Lung (tissue), 12 donors: ENCODE measurements around the gene KCNK1. TPM values are rescaled to one million over a fixed set of nuclear protein-coding genes. Genes with fewer than 3 reads are reported as not detected.

Experiments used
- ATAC-seq: fragments of 200-7000 bp; cut with Tn5 transposase; one replicate; pipeline ENCODE4 v1.9.1; 2020; ENCODE audit warnings: moderate number of reproducible peaks; ENCODE audit not compliant: insufficient read depth, low FRiP score
- DNase-seq, 3 donors: peaks; one replicate each; pipeline ENCODE4 v3.0.0-alpha.2; 2013 to 2017
- H3K27ac ChIP-seq, 2 donors: one replicate each; pipeline ENCODE4 v1.5.1; 2013; ENCODE audit warnings: mild to moderate bottlenecking in 2 of 2, moderate library complexity in 2 of 2, control low read depth in 1 of 2, inconsistent platforms in 1 of 2, low read depth in 1 of 2, low read length in 1 of 2
- H3K27me3 ChIP-seq, 3 donors: one replicate each; pipeline ENCODE4 v1.5.1; 2013; ENCODE audit warnings: low read length in 2 of 3; ENCODE audit not compliant: control insufficient read depth in 3 of 3, insufficient read depth in 3 of 3
- H3K36me3 ChIP-seq, 4 donors: one replicate each; pipeline ENCODE4 v1.5.1; 2013; ENCODE audit warnings: low read length in 4 of 4, mild to moderate bottlenecking in 1 of 4, moderate library complexity in 1 of 4; ENCODE audit not compliant: control insufficient read depth in 4 of 4, insufficient read depth in 4 of 4
- H3K4me1 ChIP-seq, 5 donors: one replicate each; pipeline ENCODE4 v1.5.1; 2013; ENCODE audit warnings: low read length in 5 of 5, mild to moderate bottlenecking in 2 of 5, moderate library complexity in 1 of 5; ENCODE audit not compliant: control insufficient read depth in 5 of 5, insufficient read depth in 5 of 5
- H3K4me3 ChIP-seq: one replicate; pipeline ENCODE4 v1.5.1; 2013; ENCODE audit warnings: mild to moderate bottlenecking, control low read depth, moderate library complexity
- H3K9ac ChIP-seq, 2 donors: one replicate each; pipeline ENCODE4 v1.5.1; 2013; ENCODE audit warnings: low read length in 2 of 2, control low read depth in 1 of 2; ENCODE audit not compliant: insufficient read depth in 1 of 2
- H3K9me3 ChIP-seq, 4 donors: one replicate each; pipeline ENCODE4 v1.5.1; 2013; ENCODE audit warnings: low read length in 3 of 4, mild to moderate bottlenecking in 1 of 4, moderate library complexity in 1 of 4; ENCODE audit not compliant: control insufficient read depth in 4 of 4, insufficient read depth in 3 of 4
- WGBS, 2 donors: extraction: QIAGEN DNeasy Blood & Tissue Kit; methylation state at CpG; one replicate each; pipeline ENCODE4 v1.1.7; 2013; 5-methylcytosine and 5-hydroxymethylcytosine counted together
- polyA plus RNA-seq, 2 donors: library from polyadenylated mRNA; stranded (reverse); fragments of 200-250 nt; gene quantifications; one replicate each; pipeline ENCODE4 v1.2.1, GENCODE V29; 2013
- total RNA-seq, 2 donors: library from RNA; depleted of rRNA in 1 of 2; stranded (reverse); fragments of >200 nt in 1 of 2; gene quantifications; one replicate each; pipeline ENCODE4 v1.2.1, GENCODE V29; 2014 to 2021
- TF ChIP-seq, protein P1 (sequence below): IDR thresholded peaks from 2 replicates; pipeline ENCODE4 v1.5.1; 2012; ENCODE audit warnings: mild to moderate bottlenecking; ENCODE audit errors: control extremely low read depth, extremely low read depth
- donor health status: control.
- donor health status: control.
- donor health status: Bipolar disorder and iron deficiency.
- donor health status: healthy.
- donor health status: DM: yes; HTN: yes; CAD: no.

KCNK1 gene
- total and polyA plus RNA-seq, 4 donors, result 8.9 to 13.1 (median 11.2) TPM

DNA sequence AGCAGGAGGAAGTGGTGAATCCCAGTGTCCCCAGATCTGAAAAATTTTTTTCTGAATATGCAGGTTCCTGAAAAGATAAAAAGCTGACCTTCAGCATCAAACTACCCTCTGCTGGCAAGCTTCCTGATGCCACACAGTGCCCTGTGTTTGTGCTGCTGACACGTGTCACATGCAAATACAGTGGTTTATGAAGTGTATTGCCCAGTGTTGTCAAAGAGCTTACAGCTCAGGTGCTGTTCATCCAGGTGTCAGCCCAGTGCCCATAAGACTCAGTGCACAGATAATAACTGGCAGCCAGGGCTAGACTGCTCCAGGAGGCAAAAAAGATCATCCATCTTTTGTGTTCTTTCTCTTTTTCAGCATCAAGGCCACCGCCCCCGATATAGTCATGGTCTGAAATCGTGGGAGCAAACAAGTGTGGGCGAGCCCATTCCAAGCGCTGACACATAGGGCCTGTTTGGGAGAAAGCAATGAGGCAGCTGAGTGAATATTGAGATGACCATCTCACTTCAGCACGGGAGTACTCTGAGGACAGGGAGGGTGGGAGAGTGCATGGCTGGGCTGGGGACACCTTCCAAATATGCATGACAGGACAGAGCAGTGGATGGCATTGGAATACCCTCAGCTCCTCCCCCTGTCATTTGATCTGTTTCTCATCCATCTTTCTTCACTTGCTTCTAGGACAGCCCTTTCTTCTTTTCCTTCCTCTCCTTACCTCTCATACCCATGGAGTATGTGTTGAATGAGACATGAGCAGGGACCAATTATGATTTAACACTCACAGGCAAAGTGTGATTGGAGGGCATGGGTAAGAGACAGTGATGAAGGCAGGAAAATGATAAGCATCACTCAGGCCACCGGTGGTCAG, 6.4 kb upstream of the KCNK1 start:
- ATAC-seq (no peak), DNase-seq (no peak)
- Histone ChIP-seq H3K4me3 (no peak overlapping the region), H3K27ac (no peak overlapping the region), H3K36me3 (no peaks in the 10 kb centered on the region), H3K4me1 (no peaks in the 10 kb centered on the region), H3K9me3 (peaks cover 0 to 6% (median 1%) of the 10 kb centered on the region in 4 donors), H3K27me3 (peaks cover 0 to 18% (median 11%) of the 10 kb centered on the region in 3 donors), H3K9ac (no peak overlapping the region)
- 72 to 79% methylated on average over 8 of the region's 8 CpGs for WGBS, 2 donors
- TF ChIP-seq, protein P1, sequence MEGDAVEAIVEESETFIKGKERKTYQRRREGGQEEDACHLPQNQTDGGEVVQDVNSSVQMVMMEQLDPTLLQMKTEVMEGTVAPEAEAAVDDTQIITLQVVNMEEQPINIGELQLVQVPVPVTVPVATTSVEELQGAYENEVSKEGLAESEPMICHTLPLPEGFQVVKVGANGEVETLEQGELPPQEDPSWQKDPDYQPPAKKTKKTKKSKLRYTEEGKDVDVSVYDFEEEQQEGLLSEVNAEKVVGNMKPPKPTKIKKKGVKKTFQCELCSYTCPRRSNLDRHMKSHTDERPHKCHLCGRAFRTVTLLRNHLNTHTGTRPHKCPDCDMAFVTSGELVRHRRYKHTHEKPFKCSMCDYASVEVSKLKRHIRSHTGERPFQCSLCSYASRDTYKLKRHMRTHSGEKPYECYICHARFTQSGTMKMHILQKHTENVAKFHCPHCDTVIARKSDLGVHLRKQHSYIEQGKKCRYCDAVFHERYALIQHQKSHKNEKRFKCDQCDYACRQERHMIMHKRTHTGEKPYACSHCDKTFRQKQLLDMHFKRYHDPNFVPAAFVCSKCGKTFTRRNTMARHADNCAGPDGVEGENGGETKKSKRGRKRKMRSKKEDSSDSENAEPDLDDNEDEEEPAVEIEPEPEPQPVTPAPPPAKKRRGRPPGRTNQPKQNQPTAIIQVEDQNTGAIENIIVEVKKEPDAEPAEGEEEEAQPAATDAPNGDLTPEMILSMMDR, result no peak

DNA sequence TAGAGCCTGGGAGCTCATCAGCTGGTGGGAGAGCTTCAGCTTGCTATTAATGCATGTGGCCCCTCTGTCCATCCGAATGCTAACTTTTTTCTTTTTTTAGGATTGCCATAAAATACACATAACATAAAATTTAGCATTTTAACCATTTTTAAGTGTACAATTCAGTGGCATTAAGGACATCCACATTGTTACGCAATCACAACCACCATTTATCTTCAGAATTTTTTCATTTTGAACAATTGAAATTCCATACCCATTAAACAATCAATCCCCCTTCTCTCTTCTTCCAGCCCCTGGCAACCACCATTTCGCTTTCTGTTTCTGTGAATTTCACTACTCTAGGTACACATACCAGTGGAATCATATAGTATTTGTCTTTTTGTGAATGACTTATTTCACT, 4.9 kb upstream of the KCNK1 start:
- TF ChIP-seq, protein P1, result no peak
- 90 to 92% methylated on average over 3 of the region's 3 CpGs for whole genome bisulfite sequencing, 2 donors
- no peak for DNase-seq

DNA sequence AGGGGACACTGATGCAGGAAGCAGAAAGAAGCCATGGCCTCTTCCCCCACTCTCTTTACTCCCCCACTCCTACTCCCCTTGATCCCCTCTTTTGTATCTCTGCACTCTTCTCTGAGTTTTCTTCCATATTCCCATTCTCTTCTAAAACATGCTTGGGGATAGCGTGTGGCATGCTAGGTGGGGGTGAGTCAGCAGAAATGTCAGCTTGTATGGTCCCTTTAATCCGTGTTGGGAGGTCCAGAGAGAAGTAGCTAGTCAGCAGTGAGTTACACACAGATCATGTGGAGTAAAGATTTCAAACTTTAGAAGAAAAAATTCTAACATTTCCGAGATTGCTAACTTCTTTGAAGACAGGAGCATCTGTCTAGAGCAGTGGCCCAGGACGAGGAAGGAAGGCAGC, 4.0 kb upstream of the KCNK1 start:
- Histone ChIP-seq H3K4me1 (peaks cover 0 to 5% (median 0%) of the 10 kb centered on the region in 5 donors), H3K9me3 (peaks cover 0 to 1% (median 0%) of the 10 kb centered on the region in 4 donors), H3K4me3 (no peak overlapping the region), H3K36me3 (no peaks in the 10 kb centered on the region), H3K9ac (no peak overlapping the region), H3K27me3 (peaks cover 0 to 35% (median 19%) of the 10 kb centered on the region in 3 donors), H3K27ac (no peak overlapping the region)
- WGBS, 2 donors, result 81 to 84% methylated on average over 4 of the region's 4 CpGs
- ATAC-seq, result no peak
- DNase-seq, result no peak
- TF ChIP-seq, protein P1, result no peak

More for the DNA sequence above, 4.9 kb upstream of the KCNK1 start:
- H3K9me3 ChIP-seq, result peaks cover 0 to 2% (median under 1%) of the 10 kb centered on the region in 4 donors
- peaks cover 0 to 27% (median 15%) of the 10 kb centered on the region in 3 donors for H3K27me3 ChIP-seq
- no peak overlapping the region for H3K4me3 ChIP-seq
- H3K9ac ChIP-seq, result no peak overlapping the region
- no peak overlapping the region for H3K27ac ChIP-seq
- H3K4me1 ChIP-seq, result peaks cover 0 to 2% (median 0%) of the 10 kb centered on the region in 5 donors
- H3K36me3 ChIP-seq, result no peaks in the 10 kb centered on the region
- ATAC-seq, result no peak
